EL (cell line): Measurements from ENCODE around the gene PI4KB.
"Not testable (repeated sequence)": the region's sequence is repeated elsewhere in the genome, so short reads cannot be mapped to it uniquely, and the experiment has no call there.

Experiments
- DNase-seq: peaks from one replicate; pipeline ENCODE4 v3.0.0-alpha.2; 2016

Gene PI4KB

GRCh38 chr1:151327223-151327902 lies at the start of gene PI4KB:
PI4KB (minus strand) TSS chr1:151327416; CDS start chr1:151316481, 10,935 bp downstream.
- DNase-seq, result peak; percentile 99

GRCh38 chr1:151373196-151373595 lies 46.0 kb upstream of the PI4KB start:
- DNase-seq, result no peak

- DNase-seq, result peak; percentile 76
Measured at GRCh38 chr1:151372058-151372934, 45.1 kb upstream of the PI4KB start, which contains the start of gene SELENBP1. SELENBP1 (minus strand) TSS chr1:151372705; CDS start chr1:151372641, 64 bp downstream.

- peak; percentile 44 for DNase-seq
Measured at GRCh38 chr1:151371370-151372057, 44.3 kb upstream of the PI4KB start.

GRCh38 chr1:151370211-151370911 lies 43.1 kb upstream of the PI4KB start:
- DNase-seq, result no peak

GRCh38 chr1:151369621-151370048 lies 42.4 kb upstream of the PI4KB start:
- no peak for DNase-seq

- no peak for DNase-seq
Measured at GRCh38 chr1:151369302-151369610, 42.0 kb upstream of the PI4KB start.

- DNase-seq, result no peak
Measured at GRCh38 chr1:151368393-151369301, 41.4 kb upstream of the PI4KB start.

GRCh38 chr1:151367658-151368392 lies 40.6 kb upstream of the PI4KB start:
- no peak for DNase-seq

- no peak for DNase-seq
Measured at GRCh38 chr1:151364996-151365395, 37.8 kb upstream of the PI4KB start.

- no peak for DNase-seq
Measured at GRCh38 chr1:151362308-151363155, 35.3 kb upstream of the PI4KB start.

GRCh38 chr1:151361883-151362282 lies 34.7 kb upstream of the PI4KB start:
- no peak for DNase-seq

- DNase-seq, result no peak
Measured at GRCh38 chr1:151356696-151357095, 29.5 kb upstream of the PI4KB start.

GRCh38 chr1:151352021-151352718 lies 25.0 kb upstream of the PI4KB start:
- no peak for DNase-seq

- not testable (repeated sequence) for DNase-seq
Measured at GRCh38 chr1:151350323-151350722, 23.1 kb upstream of the PI4KB start.

- DNase-seq, result peak; percentile 27
Measured at GRCh38 chr1:151347523-151348246, 20.5 kb upstream of the PI4KB start.

GRCh38 chr1:151346769-151347522 lies 19.7 kb upstream of the PI4KB start, which contains the start of gene RFX5:
RFX5 (minus strand) TSS chr1:151347252; CDS start chr1:151346320, 932 bp downstream.
- DNase-seq, result peak; percentile 99
